NB4 (cell line): ENCODE data around the gene TPST1.

ENCODE experiments used
- CTCF ChIP-seq: IDR thresholded peaks from one replicate; pipeline ENCODE4 v1.5.1; 2012; ENCODE audit warnings: low read depth, low read length
- MYC ChIP-seq: IDR thresholded peaks from 2 replicates; pipeline ENCODE4 v1.6.1; 2011; ENCODE audit warnings: low read depth, low read length
- POLR2A ChIP-seq: IDR thresholded peaks from 2 replicates; pipeline ENCODE4 v1.6.1; 2011; ENCODE audit warnings: mild to moderate bottlenecking; ENCODE audit not compliant: insufficient read length; ENCODE audit errors: extremely low read depth

GRCh38 chr7:66276363-66276762 is 71.2 kb downstream of the TPST1 start:
- TF ChIP-seq CTCF (no peak), POLR2A (no peak), MYC (no peak)
